Brain microvascular endothelial cell (primary cell): Measurements from ENCODE around the gene SKOR1.

Experiments
- DNase-seq: peaks from one replicate; pipeline ENCODE4 v3.0.0-alpha.2; 2020
- H3K27ac ChIP-seq: fragments of 250-450 bp; sonication (Bioruptor Pico); 2 replicates; pipeline ENCODE4 v1.5.1; 2020; ENCODE audit warnings: mild to moderate bottlenecking, moderate library complexity
- H3K27me3 ChIP-seq: fragments of 250-450 bp; sonication (Bioruptor Pico); replicated peaks from 2 replicates; pipeline ENCODE4 v1.5.1; 2020; ENCODE audit warnings: mild to moderate bottlenecking
- H3K36me3 ChIP-seq: fragments of 250-450 bp; sonication (Bioruptor Pico); replicated peaks from 2 replicates; pipeline ENCODE4 v1.5.1; 2020; ENCODE audit warnings: mild to moderate bottlenecking
- H3K4me3 ChIP-seq: 2 replicates; pipeline ENCODE4 v1.5.1; 2011; ENCODE audit warnings: low read depth, mild to moderate bottlenecking, control low read depth, low read length, moderate library complexity
- in situ Hi-C: cut with HindIII; loops from 2 replicates; pipeline ENCODE4 v1.10.0; 2017; ENCODE audit warnings: low sequenced_read_pairs, low pct_ligation_motif_present
- TF ChIP-seq, protein P1 (sequence below): IDR thresholded peaks from 2 replicates; pipeline ENCODE4 v1.5.1; 2011; ENCODE audit warnings: low read depth, mild to moderate bottlenecking, moderate library complexity, low read length, control low read depth, inconsistent platforms; ENCODE audit errors: missing control alignments

Gene SKOR1

DNA sequence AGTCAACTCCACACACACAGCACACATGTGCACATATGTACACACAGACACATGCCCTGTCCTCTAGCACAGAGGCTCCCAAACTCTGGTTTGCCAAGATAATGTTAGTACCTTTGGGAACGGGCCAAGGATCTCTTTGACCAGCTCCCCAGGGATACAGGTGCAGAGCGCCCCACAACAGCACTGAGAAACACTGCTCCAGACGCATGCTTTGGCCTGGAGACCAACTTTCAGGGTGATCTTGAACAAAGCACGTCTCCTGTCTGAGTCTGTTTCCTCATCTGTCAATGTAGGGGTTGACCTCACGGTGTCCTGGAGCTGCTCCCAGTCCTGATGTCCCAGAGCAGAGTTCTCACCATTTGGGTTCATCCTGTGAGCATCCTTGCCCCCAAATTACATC, 15.9 kb upstream of the SKOR1 start:
- no peaks in the 10 kb centered on the region for H3K27me3 ChIP-seq
- no peak overlapping the region for H3K27ac ChIP-seq
- TF ChIP-seq, protein P1, sequence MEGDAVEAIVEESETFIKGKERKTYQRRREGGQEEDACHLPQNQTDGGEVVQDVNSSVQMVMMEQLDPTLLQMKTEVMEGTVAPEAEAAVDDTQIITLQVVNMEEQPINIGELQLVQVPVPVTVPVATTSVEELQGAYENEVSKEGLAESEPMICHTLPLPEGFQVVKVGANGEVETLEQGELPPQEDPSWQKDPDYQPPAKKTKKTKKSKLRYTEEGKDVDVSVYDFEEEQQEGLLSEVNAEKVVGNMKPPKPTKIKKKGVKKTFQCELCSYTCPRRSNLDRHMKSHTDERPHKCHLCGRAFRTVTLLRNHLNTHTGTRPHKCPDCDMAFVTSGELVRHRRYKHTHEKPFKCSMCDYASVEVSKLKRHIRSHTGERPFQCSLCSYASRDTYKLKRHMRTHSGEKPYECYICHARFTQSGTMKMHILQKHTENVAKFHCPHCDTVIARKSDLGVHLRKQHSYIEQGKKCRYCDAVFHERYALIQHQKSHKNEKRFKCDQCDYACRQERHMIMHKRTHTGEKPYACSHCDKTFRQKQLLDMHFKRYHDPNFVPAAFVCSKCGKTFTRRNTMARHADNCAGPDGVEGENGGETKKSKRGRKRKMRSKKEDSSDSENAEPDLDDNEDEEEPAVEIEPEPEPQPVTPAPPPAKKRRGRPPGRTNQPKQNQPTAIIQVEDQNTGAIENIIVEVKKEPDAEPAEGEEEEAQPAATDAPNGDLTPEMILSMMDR, result no peak
- no peak for DNase-seq
- H3K4me3 ChIP-seq, result no peak overlapping the region
- H3K36me3 ChIP-seq, result no peaks in the 10 kb centered on the region
- in situ Hi-C loops, result loop anchor here (25.0 kb wide), 1 partner anchor 347 kb away; no protein-coding TSS in a partner anchor

DNA sequence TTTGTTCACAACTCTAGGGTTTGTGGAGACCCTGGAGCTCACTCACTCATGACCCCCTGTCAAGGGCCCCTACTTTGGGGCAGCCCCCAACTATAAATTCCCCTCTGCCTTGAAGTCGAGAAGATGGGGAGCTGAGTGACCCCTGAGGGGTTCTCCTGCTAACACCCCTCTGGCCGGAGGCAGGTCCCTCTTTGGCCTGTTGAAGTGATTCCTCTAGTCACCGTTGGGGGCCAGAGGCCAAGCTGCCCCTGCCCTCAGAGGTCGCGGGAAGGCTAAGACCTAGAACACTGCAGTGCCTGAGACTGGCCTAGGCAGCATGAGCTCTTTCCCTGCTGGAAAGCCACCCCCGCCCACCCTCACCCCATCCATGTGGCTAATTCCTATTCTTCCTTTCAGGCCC, 15.4 kb upstream of the SKOR1 start:
- TF ChIP-seq, protein P1, result no peak
- Histone ChIP-seq H3K4me3 (no peak overlapping the region), H3K27ac (no peak overlapping the region), H3K36me3 (no peaks in the 10 kb centered on the region), H3K27me3 (no peaks in the 10 kb centered on the region)
- in situ Hi-C loops, result loop anchor here (25.0 kb wide), 1 partner anchor 348 kb away; no protein-coding TSS in a partner anchor
- no peak for DNase-seq

DNA sequence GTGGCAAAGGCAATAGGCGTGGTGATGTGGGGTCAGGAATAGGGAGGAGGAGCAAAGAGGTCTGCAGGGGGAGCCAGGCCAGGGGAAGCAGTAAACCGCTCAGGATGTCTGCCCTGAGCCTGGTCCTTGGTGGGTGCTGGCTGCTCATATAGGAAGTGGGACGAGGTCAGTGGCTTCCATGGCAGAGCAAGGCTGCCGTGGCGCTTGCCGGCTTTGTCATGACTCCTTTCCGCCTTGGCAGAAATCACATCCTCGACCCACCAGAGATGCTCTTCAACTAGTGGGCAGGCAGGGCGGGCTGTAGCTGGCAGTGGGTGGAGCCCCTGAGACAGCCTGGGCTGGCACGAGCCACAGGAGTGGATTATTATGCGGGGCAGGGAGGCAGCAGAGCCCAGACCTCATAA, 13.1 kb upstream of the SKOR1 start:
- TF ChIP-seq, protein P1, result no peak
- Histone ChIP-seq H3K4me3 (no peak overlapping the region), H3K27ac (no peak overlapping the region), H3K36me3 (no peaks in the 10 kb centered on the region), H3K27me3 (no peaks in the 10 kb centered on the region)
- in situ Hi-C loops, result loop anchor here (25.0 kb wide), 1 partner anchor 350 kb away; no protein-coding TSS in a partner anchor
- no peak for DNase-seq

DNA sequence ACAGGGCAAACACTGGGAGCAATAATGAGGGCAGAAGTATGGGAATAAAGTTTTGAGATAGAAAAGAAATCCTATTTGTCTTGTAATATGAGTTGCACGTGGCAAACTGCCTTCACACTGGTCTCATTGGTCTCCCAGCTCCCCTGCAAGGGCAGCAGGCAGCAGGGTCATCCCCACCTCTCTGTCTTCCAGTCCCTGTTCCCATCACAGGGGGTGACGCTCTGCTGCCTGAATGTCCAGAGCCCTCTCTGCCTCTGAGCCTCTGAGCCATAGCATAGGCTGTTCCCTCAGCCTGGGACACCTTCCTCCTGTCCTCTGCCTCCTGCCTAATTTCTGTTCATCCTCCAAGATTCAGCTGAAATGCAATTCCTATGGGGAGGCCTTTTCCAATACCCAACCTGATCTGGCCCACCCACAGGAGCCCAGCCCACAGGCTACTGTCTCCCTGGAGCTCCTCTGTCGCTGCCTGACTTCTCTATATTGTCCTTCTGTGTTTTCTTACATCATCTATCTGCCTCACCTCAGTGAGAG, 12.1 kb upstream of the SKOR1 start:
- TF ChIP-seq, protein P1, result no peak
- in situ Hi-C loops, result loop anchor here (25.0 kb wide), 1 partner anchor 351 kb away; no protein-coding TSS in a partner anchor
- DNase-seq, result no peak
- Histone ChIP-seq H3K27ac (no peak overlapping the region), H3K4me3 (no peak overlapping the region), H3K27me3 (peaks cover 4% of the 10 kb centered on the region), H3K36me3 (no peaks in the 10 kb centered on the region)

DNA sequence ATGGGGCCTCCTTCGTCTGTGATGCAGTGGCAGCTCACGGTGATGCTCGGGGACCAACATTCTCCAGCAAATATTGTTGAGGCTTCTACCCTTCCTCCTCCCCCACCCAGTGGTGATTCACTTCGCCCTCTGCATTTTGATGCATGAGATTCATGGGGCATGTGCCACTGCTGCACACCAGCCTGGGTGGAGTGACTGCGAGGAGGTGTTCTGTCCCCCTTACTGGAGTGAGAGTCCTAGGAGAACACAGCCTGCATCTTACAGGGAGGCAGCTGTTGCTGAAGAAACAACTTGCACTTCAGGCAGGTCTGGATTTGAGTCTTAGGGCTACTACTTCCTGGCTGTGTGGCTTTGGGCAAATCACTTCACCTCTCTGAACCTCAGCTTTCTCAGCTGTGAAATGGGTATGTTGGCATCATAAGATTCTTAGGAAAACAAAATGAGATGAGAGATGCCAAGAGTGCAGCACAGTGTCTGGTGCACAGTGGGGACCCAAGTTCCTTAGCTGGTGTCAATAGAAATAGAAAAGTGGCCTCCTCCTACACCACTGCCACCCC, 10.2 kb upstream of the SKOR1 start:
- Histone ChIP-seq H3K4me3 (no peak overlapping the region), H3K27ac (no peak overlapping the region), H3K27me3 (peaks cover 21% of the 10 kb centered on the region), H3K36me3 (no peaks in the 10 kb centered on the region)
- in situ Hi-C loops, result loop anchor here (25.0 kb wide), 1 partner anchor 353 kb away; no protein-coding TSS in a partner anchor
- DNase-seq, result no peak
- TF ChIP-seq, protein P1, result no peak

DNA sequence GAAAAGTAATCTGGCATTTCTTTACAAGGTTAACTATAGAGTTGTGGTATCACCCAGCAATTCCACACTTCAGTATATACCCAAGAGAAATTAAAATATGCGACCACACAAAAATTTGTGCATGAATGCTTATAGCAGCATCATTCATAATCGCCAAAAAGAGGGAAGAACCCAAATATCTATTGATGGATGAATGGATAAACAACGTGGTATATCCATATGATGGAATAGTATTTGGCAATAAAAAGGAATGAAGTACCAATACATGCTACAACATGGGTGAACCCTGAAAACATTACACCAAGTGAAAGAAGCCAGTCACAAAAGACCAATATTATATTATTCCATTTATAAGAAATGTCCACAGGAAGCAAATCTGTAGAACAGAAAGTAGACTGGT, 8.6 kb upstream of the SKOR1 start:
- in situ Hi-C loops, result loop anchor here (25.0 kb wide), 1 partner anchor 354 kb away; no protein-coding TSS in a partner anchor
- Histone ChIP-seq H3K4me3 (no peak overlapping the region), H3K27ac (no peak overlapping the region), H3K36me3 (no peaks in the 10 kb centered on the region), H3K27me3 (peaks cover 37% of the 10 kb centered on the region)
- DNase-seq, result no peak
- TF ChIP-seq, protein P1, result no peak
